ENCODE data around the gene USH1G. TPM values are rescaled to one million over a fixed set of nuclear protein-coding genes. Genes with fewer than 3 reads are reported as not detected.

USH1G gene
- total RNA-seq, 1 donor from 2014 or later, result not detected

DNA sequence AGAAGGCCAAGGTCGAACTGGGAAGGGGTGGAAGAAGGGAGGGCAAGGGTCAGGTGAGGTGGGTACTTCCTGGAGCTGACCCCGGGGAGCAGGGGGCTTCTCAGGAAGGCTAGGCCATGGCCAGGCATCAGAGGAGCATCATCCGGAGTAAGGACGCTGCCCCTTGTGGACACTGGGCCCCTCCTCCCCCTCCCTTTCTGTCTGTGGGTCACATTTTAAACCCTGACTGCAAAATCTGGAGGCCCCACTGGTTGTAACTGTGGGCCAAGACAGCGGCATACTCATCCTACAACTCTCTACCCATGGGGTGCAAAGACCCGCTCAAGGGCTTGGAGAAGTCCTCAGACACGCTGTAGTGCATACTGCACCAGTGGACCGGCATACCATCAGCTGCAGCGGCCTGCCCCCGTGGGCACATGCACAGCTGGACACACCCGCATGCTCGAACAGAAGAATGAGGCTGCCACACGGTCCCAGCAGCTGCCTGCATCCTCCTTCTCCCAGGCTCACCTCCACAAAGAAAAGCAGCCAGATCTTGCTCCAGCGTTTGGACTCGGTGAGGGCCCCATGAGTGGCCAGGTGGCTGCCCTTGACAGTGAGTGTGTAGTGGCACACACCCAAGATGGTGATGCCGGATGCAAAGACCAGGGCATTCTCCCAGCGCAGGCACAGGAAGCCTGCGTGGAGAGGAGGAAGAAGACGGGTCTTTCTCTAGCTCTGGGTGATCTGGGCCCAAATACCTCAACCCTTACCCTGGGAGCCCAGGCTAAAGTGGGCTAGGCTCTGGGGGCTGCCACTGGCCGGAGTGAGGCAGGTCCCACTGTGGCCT lies 30.8 kb downstream of the USH1G start:
- intact Hi-C loops (cut with micrococcal nuclease), result no loop called here
- DNase-seq, result no peak
- no peaks in the 10 kb centered on the region for H3K36me3 ChIP-seq
- no peak overlapping the region for H3K4me3 ChIP-seq
- peaks cover 11% of the 10 kb centered on the region for H3K4me1 ChIP-seq
- H3K9me3 ChIP-seq (replicated peaks), result no peaks in the 10 kb centered on the region
- H3K27me3 ChIP-seq (ENCODE audit: low read depth), result peaks cover 93% of the 10 kb centered on the region
- H3K27ac ChIP-seq (replicated peaks), result no peak overlapping the region
- TF ChIP-seq, protein P1, sequence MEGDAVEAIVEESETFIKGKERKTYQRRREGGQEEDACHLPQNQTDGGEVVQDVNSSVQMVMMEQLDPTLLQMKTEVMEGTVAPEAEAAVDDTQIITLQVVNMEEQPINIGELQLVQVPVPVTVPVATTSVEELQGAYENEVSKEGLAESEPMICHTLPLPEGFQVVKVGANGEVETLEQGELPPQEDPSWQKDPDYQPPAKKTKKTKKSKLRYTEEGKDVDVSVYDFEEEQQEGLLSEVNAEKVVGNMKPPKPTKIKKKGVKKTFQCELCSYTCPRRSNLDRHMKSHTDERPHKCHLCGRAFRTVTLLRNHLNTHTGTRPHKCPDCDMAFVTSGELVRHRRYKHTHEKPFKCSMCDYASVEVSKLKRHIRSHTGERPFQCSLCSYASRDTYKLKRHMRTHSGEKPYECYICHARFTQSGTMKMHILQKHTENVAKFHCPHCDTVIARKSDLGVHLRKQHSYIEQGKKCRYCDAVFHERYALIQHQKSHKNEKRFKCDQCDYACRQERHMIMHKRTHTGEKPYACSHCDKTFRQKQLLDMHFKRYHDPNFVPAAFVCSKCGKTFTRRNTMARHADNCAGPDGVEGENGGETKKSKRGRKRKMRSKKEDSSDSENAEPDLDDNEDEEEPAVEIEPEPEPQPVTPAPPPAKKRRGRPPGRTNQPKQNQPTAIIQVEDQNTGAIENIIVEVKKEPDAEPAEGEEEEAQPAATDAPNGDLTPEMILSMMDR (IDR thresholded peaks at IDR 0.05; ENCODE audit: borderline replicate concordance), result no peak

DNA sequence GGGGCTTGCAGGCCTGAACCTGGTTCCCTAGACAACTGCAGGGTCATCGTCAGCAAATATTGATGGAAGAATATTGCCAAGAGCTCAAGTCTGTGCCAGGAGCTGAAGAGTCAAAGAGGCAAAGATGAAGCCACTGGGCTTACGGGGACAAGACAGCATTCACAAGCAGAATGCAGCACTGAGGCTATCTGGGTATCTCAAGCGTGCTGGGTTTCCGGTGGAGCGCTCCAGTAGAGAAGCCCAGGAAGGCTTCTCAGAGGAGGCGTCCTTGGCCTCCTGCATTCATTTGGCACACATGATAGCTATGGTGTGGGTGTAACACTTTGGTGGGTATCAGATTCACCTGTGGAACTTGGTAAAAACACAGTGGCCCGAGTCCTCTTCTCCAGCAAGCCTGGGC lies 32.5 kb downstream of the USH1G start:
- H3K27ac ChIP-seq (replicated peaks), result no peak overlapping the region
- peaks cover 93% of the 10 kb centered on the region for H3K27me3 ChIP-seq (ENCODE audit: low read depth)
- H3K4me1 ChIP-seq, result peaks cover 11% of the 10 kb centered on the region
- DNase-seq, result no peak
- intact Hi-C loops (cut with micrococcal nuclease), result no loop called here
- H3K9me3 ChIP-seq (replicated peaks), result no peaks in the 10 kb centered on the region
- TF ChIP-seq, protein P1 (IDR thresholded peaks at IDR 0.05; ENCODE audit: borderline replicate concordance), result no peak
- no peaks in the 10 kb centered on the region for H3K36me3 ChIP-seq
- no peak overlapping the region for H3K4me3 ChIP-seq

DNA sequence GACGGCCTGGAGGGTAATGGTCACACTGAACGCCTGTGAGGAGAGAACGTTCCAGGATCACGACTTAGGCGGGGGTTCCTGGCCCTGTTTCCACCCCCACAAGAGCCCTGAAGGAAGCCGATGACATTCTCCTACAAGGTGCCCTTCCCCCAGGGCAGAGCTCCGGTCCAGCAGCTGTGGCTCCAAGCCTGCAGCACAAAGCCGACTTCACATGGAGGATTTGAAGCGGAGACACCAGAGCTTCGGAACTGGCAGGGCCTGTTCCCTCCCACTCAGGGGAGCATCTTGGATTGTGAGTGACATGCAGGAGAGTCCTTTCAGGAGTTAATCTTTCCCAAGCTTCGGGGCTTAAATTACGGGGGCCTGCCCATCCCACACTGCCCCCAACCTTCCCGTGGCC lies 34.6 kb downstream of the USH1G start:
- TF ChIP-seq, protein P1 (IDR thresholded peaks at IDR 0.05; ENCODE audit: borderline replicate concordance), result no peak
- Histone ChIP-seq H3K4me3 (no peak overlapping the region), H3K36me3 (no peaks in the 10 kb centered on the region), H3K27me3 (ENCODE audit: low read depth) (peaks cover 81% of the 10 kb centered on the region), H3K9me3 (replicated peaks) (no peaks in the 10 kb centered on the region), H3K4me1 (peaks cover 6% of the 10 kb centered on the region), H3K27ac (replicated peaks) (no peak overlapping the region)
- intact Hi-C loops (cut with micrococcal nuclease), result no loop called here
- DNase-seq, result no peak

DNA sequence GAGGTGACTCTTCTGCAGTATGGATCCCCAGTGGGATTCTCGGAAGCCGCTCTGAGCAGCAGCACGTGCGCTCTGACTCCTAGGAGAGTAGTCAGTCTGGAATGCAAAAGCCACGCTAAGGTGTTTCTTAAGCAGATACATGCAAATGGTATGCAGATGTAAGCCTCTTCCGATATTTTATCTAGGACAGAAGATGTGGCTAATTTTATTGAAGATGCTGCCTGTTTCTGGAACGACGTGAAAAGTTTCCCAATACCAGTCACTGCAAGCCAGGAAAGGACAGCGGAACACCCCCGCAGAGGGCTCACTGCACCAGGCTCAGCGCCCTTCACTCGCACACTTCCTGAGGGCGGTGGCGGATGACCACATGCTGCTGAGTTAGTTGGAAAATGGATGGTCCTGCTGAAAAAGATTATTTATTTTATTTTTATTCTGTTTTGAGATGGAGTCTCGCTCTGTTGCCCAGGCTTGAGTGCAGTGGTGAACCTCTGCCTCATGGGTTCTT lies 39.8 kb downstream of the USH1G start:
- no peak overlapping the region for H3K4me3 ChIP-seq
- H3K27me3 ChIP-seq (ENCODE audit: low read depth), result peaks cover 41% of the 10 kb centered on the region

DNA sequence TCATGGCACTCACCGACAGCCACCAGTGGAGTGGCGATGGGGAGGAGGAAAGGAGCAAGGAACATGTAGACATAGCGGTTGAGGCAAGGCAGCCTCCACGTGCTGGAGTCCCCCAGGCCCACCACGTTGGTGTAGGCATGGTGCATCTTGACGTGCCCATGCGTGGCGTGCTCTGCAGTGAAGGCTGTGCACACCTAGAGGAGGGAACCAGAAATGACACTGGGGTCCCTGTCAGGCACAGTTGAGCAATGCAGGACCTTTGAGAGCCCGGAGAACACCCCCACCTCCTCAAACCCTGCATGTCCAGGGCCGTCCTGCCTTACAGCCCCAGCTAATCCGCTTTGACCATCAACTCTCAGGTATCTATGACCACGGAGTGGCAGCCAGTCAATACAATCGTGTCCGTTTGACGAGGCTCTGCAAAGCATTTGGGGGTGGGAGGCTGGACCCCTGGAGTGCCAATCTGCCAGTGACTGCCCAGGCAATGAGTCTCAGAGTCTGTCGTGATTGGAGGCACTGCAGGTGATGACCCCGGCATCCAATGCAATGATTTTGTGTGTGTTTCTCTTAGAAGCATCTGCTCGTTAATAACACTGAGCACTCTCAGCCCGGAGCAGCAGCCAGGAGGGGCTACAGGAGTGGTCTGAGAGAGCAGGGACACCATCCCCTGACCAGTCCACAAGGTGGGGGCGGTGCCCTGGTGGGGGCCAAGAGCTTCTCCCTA lies 40.4 kb downstream of the USH1G start:
- TF ChIP-seq, protein P1 (IDR thresholded peaks at IDR 0.05; ENCODE audit: borderline replicate concordance), result no peak
- Histone ChIP-seq H3K4me3 (no peak overlapping the region), H3K27ac (replicated peaks) (no peak overlapping the region), H3K4me1 (peaks cover 10% of the 10 kb centered on the region), H3K27me3 (ENCODE audit: low read depth) (peaks cover 38% of the 10 kb centered on the region), H3K9me3 (replicated peaks) (no peaks in the 10 kb centered on the region), H3K36me3 (no peaks in the 10 kb centered on the region)
- intact Hi-C loops (cut with micrococcal nuclease), result no loop called here
- no peak for DNase-seq

More for the DNA sequence above, 39.8 kb downstream of the USH1G start:
- intact Hi-C loops (cut with micrococcal nuclease), result no loop called here
- DNase-seq, result no peak
- Histone ChIP-seq H3K36me3 (no peaks in the 10 kb centered on the region), H3K9me3 (replicated peaks) (no peaks in the 10 kb centered on the region), H3K4me1 (peaks cover 4% of the 10 kb centered on the region), H3K27ac (replicated peaks) (no peak overlapping the region)
- TF ChIP-seq, protein P1 (IDR thresholded peaks at IDR 0.05; ENCODE audit: borderline replicate concordance), result no peak

Data from left ventricle myocardium inferior (tissue), 1 donor.